Activated CD8-positive, alpha-beta memory T cell treated with anti-CD3 and anti-CD28 coated beads, Interleukin-2, amount 50 U/mL, for 48 hours (primary cell): ENCODE results near the gene ENTR1.

Experiments used
- DNase-seq: peaks from one replicate; pipeline ENCODE4 v3.0.0-alpha.2; 2020

The ENTR1 gene

GRCh38 chr9:136373300-136374182 lies 36.9 kb downstream of the ENTR1 start, which contains the start of gene CARD9:
Gene CARD9 (minus strand): TSS chr9:136373669. CDS start chr9:136372078, 1,591 bp downstream.
- no peak for DNase-seq

DNA sequence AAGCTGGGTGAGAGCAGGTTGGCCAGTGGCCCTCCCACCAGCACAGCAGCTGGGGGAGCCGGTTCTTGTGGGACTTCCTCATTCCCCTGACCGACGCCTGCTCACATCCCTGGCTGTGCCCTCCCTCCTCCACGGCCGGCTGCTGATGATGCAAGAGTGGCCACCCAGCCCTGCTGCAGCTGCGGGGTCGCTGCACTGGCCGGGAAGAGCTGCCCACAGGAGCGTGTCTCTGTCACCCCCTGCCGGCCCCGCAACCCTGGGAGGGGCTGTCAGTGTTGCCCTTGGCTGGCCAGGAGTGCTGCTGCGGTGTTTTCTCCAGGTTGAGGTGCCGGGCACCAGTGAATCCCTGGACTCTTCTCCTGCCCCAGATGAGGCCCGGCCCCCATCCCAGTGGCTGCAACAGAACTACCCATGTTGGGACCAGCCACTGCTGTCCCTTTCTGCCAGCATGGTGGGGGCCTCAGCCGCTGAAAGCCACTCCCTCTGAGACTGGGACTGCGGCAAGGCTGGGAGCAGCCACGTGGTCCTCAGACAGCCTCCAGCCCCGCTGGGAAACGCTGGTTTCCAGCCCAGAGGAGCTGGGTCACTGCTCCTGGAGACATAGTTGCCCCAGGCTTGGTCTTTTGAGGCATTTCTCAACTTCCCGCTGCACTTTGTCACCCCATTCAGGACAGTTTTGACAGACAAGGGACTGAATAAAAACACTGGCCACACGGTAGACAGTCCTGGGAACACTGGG lies 37.7 kb downstream of the ENTR1 start:
- peak; percentile 69 for DNase-seq

GRCh38 chr9:136372006-136372405 lies 38.4 kb downstream of the ENTR1 start:
- no peak for DNase-seq

DNA sequence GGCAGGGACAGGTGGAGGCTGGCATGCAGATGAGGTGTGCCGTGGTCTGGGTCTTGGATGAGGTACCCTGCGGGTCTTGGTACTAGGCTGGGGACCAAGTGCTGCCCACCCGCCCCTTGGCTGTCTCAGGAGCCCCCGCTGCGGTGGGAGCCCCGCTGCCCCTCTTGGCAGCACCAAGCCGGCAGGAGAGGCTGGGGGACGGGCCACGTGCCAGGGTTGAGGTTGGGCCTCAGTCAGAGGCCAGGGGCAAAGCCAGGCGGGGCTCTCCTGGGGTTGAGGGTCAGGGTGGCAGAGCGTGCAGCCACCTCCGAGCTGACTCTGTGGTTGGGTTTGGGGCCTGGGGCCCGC lies 38.9 kb downstream of the ENTR1 start:
- no peak for DNase-seq

GRCh38 chr9:136370687-136371532 lies 39.5 kb downstream of the ENTR1 start:
- DNase-seq, result no peak

DNA sequence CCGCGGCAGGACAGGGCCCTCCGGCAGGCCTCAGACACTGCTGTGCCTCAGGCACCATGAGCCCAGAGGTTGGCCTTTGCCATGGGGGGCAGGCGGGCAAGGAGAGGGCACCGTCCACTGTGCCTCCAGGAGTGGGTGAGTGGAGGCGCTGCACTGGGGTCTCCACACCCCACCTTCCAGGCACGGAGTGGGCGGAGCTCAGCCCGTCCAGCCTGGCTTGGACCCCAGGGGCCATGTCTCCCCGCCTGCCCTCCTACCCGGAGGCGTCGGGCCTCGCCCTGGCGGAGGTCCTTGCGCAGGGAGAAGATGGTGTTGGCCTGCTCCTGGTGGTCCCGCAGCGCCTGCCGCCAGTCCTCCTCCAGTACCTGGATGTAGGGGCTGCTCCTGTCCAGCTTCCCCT lies 40.4 kb downstream of the ENTR1 start:
- DNase-seq, result no peak

DNA sequence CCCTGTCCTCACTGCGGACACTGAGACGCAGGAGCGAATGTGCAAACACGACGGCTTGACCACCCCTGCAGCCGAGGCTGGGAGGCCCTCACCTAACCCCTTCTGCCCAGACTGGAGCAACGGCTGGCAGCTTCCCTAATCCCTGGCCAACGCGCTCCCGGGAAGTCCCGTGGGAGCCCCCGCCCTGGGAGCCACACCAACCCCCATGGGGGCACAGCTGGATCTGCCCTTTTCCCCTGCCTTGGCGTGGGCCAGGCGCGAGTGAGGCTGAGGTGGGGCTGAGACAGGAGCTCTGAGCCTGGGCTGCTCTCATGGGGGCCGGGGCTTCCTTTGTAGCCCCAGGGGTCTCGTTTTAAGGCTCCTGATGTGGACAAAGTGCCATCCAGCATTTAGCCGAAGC lies 42.2 kb downstream of the ENTR1 start:
- no peak for DNase-seq

DNA sequence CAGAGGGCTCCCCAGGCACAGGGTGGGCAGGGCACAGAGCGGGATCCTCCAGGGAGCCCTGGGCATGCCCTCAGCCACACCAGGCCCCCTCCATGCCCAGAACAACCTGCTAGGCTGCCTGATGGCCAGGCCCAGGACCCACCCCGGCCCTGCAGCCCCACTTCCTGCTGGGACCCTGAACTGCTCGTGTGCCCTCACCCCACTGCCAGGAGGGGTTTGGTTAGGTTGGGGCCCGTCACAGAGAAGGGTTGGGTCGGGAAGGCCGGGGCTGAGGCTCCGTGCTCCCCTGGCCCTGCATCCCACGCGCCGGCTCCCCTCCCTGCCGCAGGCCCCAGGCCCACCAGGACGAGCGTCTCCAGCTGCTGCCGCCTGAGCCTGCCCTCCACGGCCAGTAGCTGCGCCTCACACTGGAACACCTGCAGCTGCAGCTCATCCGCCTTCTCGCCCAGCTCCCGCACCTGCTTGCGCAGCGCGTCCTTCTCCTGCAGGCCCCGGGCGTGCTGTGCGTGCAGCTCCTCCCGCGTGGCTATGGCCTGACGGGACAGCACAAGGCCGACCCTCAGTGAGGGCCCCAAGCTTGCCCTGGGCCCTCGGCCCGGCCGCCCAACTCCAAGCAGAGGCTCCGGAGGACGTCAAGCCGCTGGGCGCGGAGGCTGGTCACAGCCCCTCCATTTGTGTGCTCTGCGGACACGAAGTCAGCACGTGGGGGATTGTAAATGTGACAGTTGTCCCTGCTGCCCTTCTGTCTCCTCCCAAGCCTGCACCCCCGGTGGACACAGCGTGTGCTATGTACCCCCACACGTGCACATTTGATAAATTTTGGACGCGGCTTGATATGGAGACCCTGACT lies 42.9 kb downstream of the ENTR1 start:
- DNase-seq, result no peak

DNA sequence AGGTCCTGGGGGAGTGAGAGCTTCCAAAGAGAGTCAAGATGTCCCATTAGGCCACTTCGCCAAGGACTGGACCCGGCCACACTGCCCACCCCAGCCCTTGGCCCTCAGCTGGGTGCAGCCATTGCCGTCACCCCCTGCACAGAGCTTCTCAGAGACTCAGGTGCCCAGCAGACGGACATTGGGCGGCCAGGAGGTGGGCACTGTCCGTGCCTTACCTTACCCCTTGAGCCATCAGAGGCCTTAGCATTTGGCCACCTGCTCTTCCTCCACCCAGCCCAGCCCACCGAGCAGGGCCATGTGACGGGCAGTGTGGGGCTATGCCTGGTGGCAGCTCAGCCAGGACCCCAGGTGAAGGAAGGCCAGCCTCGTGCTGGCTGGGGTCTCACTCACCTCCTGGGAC lies 43.6 kb downstream of the ENTR1 start:
- no peak for DNase-seq

GRCh38 chr9:136365775-136366222 lies 44.6 kb downstream of the ENTR1 start:
- DNase-seq, result no peak

DNA sequence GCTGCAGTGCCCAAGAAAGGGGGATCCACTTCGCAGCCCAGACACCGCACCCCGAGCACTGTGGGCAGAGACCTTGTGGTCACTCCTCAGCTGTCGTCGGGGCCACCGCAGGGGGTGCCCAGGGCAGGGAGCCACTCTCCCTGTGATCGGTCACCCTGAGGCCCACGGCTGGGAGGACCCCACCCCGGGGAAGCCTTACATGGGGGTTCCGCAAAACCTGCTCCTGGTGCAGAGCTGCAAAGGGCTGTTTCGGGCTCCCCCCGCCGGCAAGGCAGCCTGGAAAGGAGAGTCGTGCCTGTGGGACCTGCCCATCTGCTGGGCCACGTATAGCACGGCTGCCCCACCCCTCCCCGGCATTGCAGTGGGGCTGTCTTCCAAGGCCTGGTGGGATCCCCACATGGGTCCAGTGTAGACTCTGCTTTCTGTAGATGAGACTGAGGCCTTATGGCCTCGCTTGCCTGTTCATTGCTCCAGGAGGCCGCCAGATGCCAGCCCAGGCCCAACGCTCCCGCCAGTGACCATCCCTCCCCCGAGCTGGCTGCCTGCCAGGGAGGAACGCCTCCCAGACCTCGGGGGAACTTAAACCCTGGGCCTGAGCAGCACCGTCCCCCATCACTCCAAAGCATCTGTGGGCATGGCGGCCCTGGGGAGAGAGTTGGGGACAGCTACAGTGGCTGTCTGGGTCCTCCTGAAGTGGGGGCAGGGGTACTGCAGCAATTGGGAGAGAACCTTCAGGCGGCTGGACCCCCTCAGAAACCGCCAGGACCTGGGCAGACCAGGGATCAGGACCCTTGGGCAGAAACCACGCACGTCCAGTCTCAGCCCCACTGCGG lies 45.3 kb downstream of the ENTR1 start:
- DNase-seq, result no peak

GRCh38 chr9:136363949-136364748 lies 46.3 kb downstream of the ENTR1 start:
- no peak for DNase-seq

DNA sequence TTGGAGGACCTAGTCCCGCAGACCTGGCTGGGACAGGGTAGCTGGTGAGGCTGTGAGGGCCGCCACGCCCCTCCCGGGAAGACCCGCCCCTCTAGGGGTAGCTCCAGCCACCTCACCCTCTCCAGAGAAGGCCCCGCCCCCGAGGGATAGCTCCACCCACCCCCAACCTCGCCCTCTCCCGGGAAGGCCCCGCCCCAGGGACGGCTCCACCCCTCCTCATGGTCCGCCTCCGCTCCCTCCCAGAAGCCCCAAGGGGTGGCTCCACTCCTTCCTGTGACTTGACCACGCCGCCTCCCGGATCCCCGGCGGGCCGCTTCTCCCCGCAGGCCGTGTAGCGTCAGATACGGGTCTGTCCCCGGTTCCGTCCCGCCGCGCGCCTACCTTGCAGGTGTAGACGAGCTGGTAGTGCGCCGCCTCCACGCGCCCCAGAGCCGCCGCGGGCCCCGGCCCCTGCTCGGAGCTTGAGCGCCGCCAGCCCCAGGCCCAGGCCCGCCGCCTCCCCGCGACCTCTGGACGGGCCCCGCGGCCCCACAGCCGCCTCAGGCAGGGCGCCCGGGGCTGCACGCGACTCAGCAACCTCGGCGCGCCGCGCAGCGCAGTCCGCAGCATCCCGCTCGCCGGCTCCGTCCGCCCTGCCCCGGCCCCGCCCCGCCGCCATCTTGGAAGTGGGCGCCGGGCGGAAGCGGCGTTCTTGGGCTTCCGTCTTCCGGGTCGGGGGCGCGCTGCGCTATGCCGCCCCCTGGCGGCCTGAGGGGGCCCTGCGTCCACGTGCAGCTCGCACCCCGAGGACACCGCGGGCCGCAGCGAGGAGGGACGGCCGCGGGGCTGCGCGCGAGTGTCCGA lies 47.1 kb downstream of the ENTR1 start, which contains the start of gene DNLZ:
Gene DNLZ, minus strand, starts transcription at position 639 of the 843 bp plus-strand sequence. Its CDS starts 30 bp downstream, at position 609.
- DNase-seq, result peak; percentile 98

GRCh38 chr9:136362450-136362784 lies 48.0 kb downstream of the ENTR1 start:
- no peak for DNase-seq

- no peak for DNase-seq
Observed at GRCh38 chr9:136361754-136362449, 48.5 kb downstream of the ENTR1 start.

DNA sequence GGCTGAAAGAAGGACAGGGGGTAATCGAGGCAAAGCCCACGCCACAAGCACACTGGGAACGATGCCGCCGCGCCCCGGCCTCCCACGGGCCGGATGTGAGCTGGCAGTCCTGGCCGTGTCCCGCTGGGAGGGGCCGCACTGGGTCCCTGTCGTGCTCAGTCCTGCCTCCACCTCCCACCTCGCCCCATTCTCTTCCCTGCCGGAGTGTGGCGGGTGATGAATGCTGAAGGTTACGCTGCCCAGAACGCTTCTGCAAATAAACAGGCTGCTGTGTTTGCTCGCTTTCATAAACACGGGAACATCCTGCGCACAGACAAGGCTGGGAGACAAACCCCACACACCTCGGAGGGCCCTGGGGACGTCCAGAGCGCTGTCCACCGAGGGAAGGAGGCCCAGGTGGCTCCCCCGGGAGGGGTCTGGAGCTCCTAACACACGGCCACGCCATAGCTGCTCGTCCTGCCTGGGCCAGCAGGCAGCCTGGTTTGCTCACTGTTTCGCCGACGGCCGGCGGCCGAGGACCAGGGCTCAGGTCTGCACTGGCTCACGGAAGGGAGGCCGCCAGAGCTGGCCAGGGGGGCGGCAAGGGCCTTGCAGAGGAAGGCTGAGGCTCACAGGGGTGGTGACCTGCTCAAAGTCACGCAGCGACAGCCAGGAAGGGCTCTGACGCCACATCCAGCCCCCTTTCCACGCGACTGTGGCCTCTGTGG lies 49.2 kb downstream of the ENTR1 start:
- no peak for DNase-seq

DNA sequence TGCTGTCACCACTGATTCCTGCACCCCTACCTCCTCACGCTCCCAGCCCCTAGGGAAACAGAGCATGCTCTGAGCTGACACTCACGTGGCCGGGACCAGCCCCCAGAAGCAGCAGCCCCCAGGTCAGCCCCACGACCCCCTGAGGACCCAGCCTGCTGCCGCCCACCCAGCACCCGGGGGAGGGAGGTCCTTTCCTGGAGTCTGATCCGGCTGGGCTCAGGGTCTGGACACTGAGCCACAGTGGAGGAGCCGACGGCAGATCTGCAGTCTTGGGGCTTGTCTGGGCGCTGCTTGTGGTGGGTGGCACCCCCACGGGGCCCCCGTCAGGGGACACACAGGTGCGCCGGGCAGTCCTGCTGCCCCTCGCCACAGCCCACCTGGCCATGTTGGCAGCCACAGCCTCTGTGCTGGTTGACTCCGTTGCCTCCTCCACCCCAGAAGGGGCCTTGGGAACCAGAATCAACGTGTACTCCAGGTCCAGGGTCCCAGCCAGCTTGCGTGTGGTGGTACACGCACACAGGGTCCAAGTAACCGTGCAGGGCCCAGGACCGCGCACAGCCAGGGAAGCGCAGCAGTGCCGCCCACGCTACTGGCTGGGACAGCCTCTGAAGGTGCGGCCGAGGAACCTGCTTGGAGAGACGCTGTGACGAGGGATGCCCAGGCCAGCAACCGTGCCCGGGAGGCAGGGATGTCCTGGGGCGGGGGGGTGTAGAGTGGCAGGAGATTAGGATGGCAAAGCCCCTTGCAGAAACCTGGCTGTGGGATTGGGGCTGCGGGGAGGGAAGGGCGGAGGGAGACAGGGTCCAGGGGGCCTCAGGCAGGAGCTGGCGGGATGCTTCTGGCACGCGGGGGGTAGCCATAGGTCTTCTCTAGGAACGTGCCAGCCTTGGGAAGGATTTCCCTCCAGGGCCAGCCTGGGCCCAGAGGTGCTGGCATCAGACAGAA lies 50.4 kb downstream of the ENTR1 start:
- no peak for DNase-seq
